ENCODE data around the gene CCDC12.

GRCh38 chr3:46889381-46890110 lies 87.0 kb downstream of the CCDC12 start:
- TF ChIP-seq CTCF (IDR thresholded peaks at IDR 0.05) (no peak), EZH2 (IDR thresholded peaks at IDR 0.05; ENCODE audit: borderline replicate concordance, insufficient read depth, low read depth, low read length, poor library complexity, severe bottlenecking) (no peak)

Data from B cell (primary cell).